ENCODE results near the gene AMPD3. TPM values are rescaled to one million over a fixed set of nuclear protein-coding genes. Genes with fewer than 3 reads are reported as not detected.

The AMPD3 gene
- polyA plus RNA-seq, 1 donor from 2014 or later, result not detected

DNA sequence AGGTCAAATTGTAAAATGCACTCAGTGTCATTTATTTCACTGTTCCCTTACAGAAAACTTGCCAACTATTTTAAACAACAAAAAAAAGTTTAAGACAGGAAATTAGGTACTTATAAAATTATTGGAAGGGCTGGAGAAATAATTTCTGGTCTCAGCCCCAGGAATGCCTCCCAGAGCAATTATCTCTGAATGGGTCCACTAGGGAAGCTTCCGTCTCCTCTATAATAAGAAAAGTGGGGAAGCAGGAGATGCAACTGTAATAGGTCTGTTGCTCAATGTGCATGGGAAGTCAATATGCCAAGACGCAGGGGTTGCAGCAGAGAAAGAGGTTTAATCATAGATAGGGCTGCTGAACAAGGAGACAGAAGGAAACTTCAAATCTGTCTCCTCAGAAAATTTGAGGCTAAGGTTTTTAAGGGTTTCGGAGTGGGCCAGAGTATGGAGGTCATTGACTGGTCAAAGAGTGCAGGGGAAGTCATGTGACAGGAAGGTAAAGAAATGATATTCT, 96.8 kb downstream of the AMPD3 start:
- Histone ChIP-seq H3K9me2 (ENCODE audit: insufficient read depth, low read length) (no peaks in the 10 kb centered on the region), H3K27me3 (ENCODE audit: insufficient read depth, low read depth, low read length) (no peaks in the 10 kb centered on the region), H3K36me3 (ENCODE audit: insufficient read depth, low read length) (no peaks in the 10 kb centered on the region), H4K20me1 (ENCODE audit: insufficient read depth) (no peaks in the 10 kb centered on the region), H2AFZ (ENCODE audit: low read depth, low read length) (no peak overlapping the region), H3K9me3 (ENCODE audit: low read length) (no peaks in the 10 kb centered on the region), H3K9ac (ENCODE audit: low read length) (no peak overlapping the region), H3K4me2 (ENCODE audit: low read length) (no peak overlapping the region), H3K79me2 (replicated peaks; ENCODE audit: insufficient read depth, low read length) (no peaks in the 10 kb centered on the region), H3K4me3 (ENCODE audit: low read length) (no peak overlapping the region), H3K27ac (ENCODE audit: low read length) (no peak overlapping the region), H3F3A (ENCODE audit: insufficient read depth, low read length, poor library complexity, severe bottlenecking) (no peaks in the 10 kb centered on the region)
- no peak for TF ChIP-seq EP300 (conservative IDR thresholded peaks at IDR 0.05; ENCODE audit: poor library complexity, severe bottlenecking)
- no peak for TF ChIP-seq MXI1 (conservative IDR thresholded peaks at IDR 0.05; ENCODE audit: poor library complexity, severe bottlenecking)
- no peak for TF ChIP-seq POLR2AphosphoS5 (IDR thresholded peaks at IDR 0.05)
- no peak for TF ChIP-seq RAD21 (conservative IDR thresholded peaks at IDR 0.05)
- TF ChIP-seq SMC3 (conservative IDR thresholded peaks at IDR 0.05; ENCODE audit: poor library complexity), result no peak

DNA sequence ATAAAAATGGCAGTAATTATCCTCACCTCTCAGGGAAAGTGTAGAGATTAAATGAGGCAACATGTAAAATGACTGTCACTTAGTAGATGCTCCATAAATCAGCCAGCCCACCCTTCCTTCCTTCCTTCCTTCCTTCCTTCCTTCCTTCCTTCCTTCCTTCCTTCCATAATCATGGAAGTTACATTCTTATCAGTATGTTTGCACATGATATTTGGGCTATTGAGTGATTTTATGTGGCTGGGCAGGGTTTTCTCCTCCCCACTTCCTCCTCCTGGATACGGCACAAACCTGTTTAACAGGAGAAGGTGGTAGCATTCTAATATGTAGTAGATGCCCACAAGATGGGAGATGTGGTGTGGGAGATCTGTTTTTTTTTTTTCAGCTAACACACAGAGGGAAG, 101.5 kb downstream of the AMPD3 start:
- no peaks in the 10 kb centered on the region for H3F3A ChIP-seq (ENCODE audit: insufficient read depth, low read length, poor library complexity, severe bottlenecking)
- no peak overlapping the region for H3K4me3 ChIP-seq (ENCODE audit: low read length)
- H3K9ac ChIP-seq (ENCODE audit: low read length), result no peak overlapping the region
- no peaks in the 10 kb centered on the region for H3K27me3 ChIP-seq (ENCODE audit: insufficient read depth, low read depth, low read length)
- no peak overlapping the region for H3K27ac ChIP-seq (ENCODE audit: low read length)
- no peaks in the 10 kb centered on the region for H3K79me2 ChIP-seq (replicated peaks; ENCODE audit: insufficient read depth, low read length)
- no peaks in the 10 kb centered on the region for H3K9me3 ChIP-seq (ENCODE audit: low read length)
- TF ChIP-seq POLR2AphosphoS5 (IDR thresholded peaks at IDR 0.05) (no peak), EP300 (conservative IDR thresholded peaks at IDR 0.05; ENCODE audit: poor library complexity, severe bottlenecking) (no peak), TAF1 (IDR thresholded peaks at IDR 0.05; ENCODE audit: low read depth) (no peak), EZH2 (IDR thresholded peaks at IDR 0.05; ENCODE audit: borderline replicate concordance, insufficient read depth, low read length, poor library complexity, severe bottlenecking) (no peak), MXI1 (conservative IDR thresholded peaks at IDR 0.05; ENCODE audit: poor library complexity, severe bottlenecking) (no peak), RAD21 (conservative IDR thresholded peaks at IDR 0.05) (no peak), SMC3 (conservative IDR thresholded peaks at IDR 0.05; ENCODE audit: poor library complexity) (no peak)
- TF ChIP-seq, protein P1, sequence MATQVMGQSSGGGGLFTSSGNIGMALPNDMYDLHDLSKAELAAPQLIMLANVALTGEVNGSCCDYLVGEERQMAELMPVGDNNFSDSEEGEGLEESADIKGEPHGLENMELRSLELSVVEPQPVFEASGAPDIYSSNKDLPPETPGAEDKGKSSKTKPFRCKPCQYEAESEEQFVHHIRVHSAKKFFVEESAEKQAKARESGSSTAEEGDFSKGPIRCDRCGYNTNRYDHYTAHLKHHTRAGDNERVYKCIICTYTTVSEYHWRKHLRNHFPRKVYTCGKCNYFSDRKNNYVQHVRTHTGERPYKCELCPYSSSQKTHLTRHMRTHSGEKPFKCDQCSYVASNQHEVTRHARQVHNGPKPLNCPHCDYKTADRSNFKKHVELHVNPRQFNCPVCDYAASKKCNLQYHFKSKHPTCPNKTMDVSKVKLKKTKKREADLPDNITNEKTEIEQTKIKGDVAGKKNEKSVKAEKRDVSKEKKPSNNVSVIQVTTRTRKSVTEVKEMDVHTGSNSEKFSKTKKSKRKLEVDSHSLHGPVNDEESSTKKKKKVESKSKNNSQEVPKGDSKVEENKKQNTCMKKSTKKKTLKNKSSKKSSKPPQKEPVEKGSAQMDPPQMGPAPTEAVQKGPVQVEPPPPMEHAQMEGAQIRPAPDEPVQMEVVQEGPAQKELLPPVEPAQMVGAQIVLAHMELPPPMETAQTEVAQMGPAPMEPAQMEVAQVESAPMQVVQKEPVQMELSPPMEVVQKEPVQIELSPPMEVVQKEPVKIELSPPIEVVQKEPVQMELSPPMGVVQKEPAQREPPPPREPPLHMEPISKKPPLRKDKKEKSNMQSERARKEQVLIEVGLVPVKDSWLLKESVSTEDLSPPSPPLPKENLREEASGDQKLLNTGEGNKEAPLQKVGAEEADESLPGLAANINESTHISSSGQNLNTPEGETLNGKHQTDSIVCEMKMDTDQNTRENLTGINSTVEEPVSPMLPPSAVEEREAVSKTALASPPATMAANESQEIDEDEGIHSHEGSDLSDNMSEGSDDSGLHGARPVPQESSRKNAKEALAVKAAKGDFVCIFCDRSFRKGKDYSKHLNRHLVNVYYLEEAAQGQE (IDR thresholded peaks at IDR 0.05; ENCODE audit: borderline replicate concordance), result no peak
- TF ChIP-seq, protein P2, sequence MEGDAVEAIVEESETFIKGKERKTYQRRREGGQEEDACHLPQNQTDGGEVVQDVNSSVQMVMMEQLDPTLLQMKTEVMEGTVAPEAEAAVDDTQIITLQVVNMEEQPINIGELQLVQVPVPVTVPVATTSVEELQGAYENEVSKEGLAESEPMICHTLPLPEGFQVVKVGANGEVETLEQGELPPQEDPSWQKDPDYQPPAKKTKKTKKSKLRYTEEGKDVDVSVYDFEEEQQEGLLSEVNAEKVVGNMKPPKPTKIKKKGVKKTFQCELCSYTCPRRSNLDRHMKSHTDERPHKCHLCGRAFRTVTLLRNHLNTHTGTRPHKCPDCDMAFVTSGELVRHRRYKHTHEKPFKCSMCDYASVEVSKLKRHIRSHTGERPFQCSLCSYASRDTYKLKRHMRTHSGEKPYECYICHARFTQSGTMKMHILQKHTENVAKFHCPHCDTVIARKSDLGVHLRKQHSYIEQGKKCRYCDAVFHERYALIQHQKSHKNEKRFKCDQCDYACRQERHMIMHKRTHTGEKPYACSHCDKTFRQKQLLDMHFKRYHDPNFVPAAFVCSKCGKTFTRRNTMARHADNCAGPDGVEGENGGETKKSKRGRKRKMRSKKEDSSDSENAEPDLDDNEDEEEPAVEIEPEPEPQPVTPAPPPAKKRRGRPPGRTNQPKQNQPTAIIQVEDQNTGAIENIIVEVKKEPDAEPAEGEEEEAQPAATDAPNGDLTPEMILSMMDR (IDR thresholded peaks at IDR 0.05; ENCODE audit: poor library complexity, severe bottlenecking), result no peak
- no peaks in the 10 kb centered on the region for H4K20me1 ChIP-seq (ENCODE audit: insufficient read depth)
- H3K36me3 ChIP-seq (ENCODE audit: insufficient read depth, low read length), result no peaks in the 10 kb centered on the region
- no peak overlapping the region for H2AFZ ChIP-seq (ENCODE audit: low read depth, low read length)
- H3K4me2 ChIP-seq (ENCODE audit: low read length), result no peak overlapping the region
- no peaks in the 10 kb centered on the region for H3K9me2 ChIP-seq (ENCODE audit: insufficient read depth, low read length)

Other genes with a start within 250 kb of the AMPD3 start
- 53.4 and 55.3 TPM in 2 replicates for gene SBF2, start 161.0 kb upstream of the AMPD3 start, polyA plus RNA-seq
- gene ADM, start 150.2 kb upstream of the AMPD3 start, polyA plus RNA-seq, result 0.30 and 1.6 TPM in 2 replicates
- gene RNF141, start 85.9 kb downstream of the AMPD3 start, polyA plus RNA-seq, result 65.6 and 79.2 TPM in 2 replicates
- not detected in 2 replicates for gene LYVE1, start 113.4 kb downstream of the AMPD3 start, polyA plus RNA-seq
- 0.10 and 0.14 TPM in 2 replicates for gene IRAG1, start 238.5 kb downstream of the AMPD3 start, polyA plus RNA-seq

All from neural cell (in vitro differentiated cells).